ENCODE results near the gene RASSF4.

RASSF4 gene

GRCh38 chr10:44959247-44960087 lies at the start of gene RASSF4:
TSS of gene RASSF4 (plus strand) at chr10:44959802. CDS start at chr10:44970203, 10,401 bp downstream.
- DNase-seq = peak; percentile 30 to 98 (median 85)

- no peak for DNase-seq
These were observed 49.7 kb upstream of the RASSF4 start for GRCh38 chr10:44909910-44910309.

- no peak for DNase-seq
These were observed 49.0 kb upstream of the RASSF4 start for GRCh38 chr10:44910602-44911001.

GRCh38 chr10:44911081-44911540 lies 48.5 kb upstream of the RASSF4 start, which contains the start of gene TMEM72:
TSS of gene TMEM72 (plus strand) at chr10:44911337. CDS start at chr10:44911513, 176 bp downstream.
- DNase-seq = no peak

- DNase-seq = no peak
These were observed 47.7 kb upstream of the RASSF4 start for GRCh38 chr10:44911951-44912350.

GRCh38 chr10:44913350-44914081 lies 46.1 kb upstream of the RASSF4 start:
- DNase-seq = no peak

GRCh38 chr10:44914891-44915290 lies 44.7 kb upstream of the RASSF4 start:
- DNase-seq = no peak

- DNase-seq = no peak
These were observed 43.2 kb upstream of the RASSF4 start for GRCh38 chr10:44916429-44916828.

GRCh38 chr10:44917848-44918247 lies 41.8 kb upstream of the RASSF4 start:
- no peak for DNase-seq

GRCh38 chr10:44920252-44920651 lies 39.4 kb upstream of the RASSF4 start:
- no peak for DNase-seq

GRCh38 chr10:44921061-44921460 lies 38.5 kb upstream of the RASSF4 start:
- DNase-seq = no peak

GRCh38 chr10:44921506-44921905 lies 38.1 kb upstream of the RASSF4 start:
- no peak for DNase-seq

- no peak for DNase-seq
These were observed 37.6 kb upstream of the RASSF4 start for GRCh38 chr10:44922021-44922420.

GRCh38 chr10:44922796-44923545 lies 36.6 kb upstream of the RASSF4 start:
- DNase-seq = no peak

- DNase-seq = no peak
These were observed 36.0 kb upstream of the RASSF4 start for GRCh38 chr10:44923611-44924010.

GRCh38 chr10:44924261-44925040 lies 35.2 kb upstream of the RASSF4 start:
- no peak for DNase-seq

GRCh38 chr10:44925224-44925623 lies 34.4 kb upstream of the RASSF4 start:
- DNase-seq = no peak

GRCh38 chr10:44925811-44926750 lies 33.5 kb upstream of the RASSF4 start:
- DNase-seq = no peak

GRCh38 chr10:44926751-44927351 lies 32.8 kb upstream of the RASSF4 start:
- DNase-seq = no peak
